Body of pancreas (tissue), 4 donors: Measurements from ENCODE around the gene NUTF2. TPM values are rescaled to one million over a fixed set of nuclear protein-coding genes. Genes with fewer than 3 reads are reported as not detected.

Source experiments
- ATAC-seq: fragments of 150-250 bp; one replicate; pipeline ENCODE4 v1.9.1; 2016
- DNase-seq, 4 donors: peaks; one replicate each; pipeline ENCODE4 v3.0.0-alpha.2; 2019
- H3K27ac ChIP-seq, 4 donors: fragments of 200-600 bp; sonication (generic); 1 replicate in 3 of 4; 2 replicates in 1 of 4; pipeline versions ENCODE4 v1.5.1 to v1.6.1; 2016 to 2019; ENCODE audit warnings: mild to moderate bottlenecking in 1 of 4, mixed read lengths in 1 of 4, moderate library complexity in 1 of 4
- H3K27me3 ChIP-seq, 2 donors: fragments of 200-600 bp; sonication (generic); one replicate each; pipeline ENCODE4 v1.6.0; 2016; ENCODE audit warnings: mild to moderate bottlenecking in 1 of 2
- H3K36me3 ChIP-seq, 2 donors: fragments of 200-600 bp; sonication (generic); replicated peaks in 1 of 2; 2 replicates each; pipeline ENCODE4 v1.5.1; 2016; ENCODE audit warnings: low read depth in 2 of 2; ENCODE audit not compliant: insufficient read depth in 1 of 2
- H3K4me1 ChIP-seq: fragments of 200-600 bp; sonication (generic); one replicate; pipeline ENCODE4 v1.6.0; 2016
- H3K4me3 ChIP-seq, 2 donors: fragments of 200-600 bp; sonication (generic); 1 replicate in 1 of 2; 2 replicates in 1 of 2; pipeline ENCODE4 v1.5.1; 2016 to 2019
- H3K9me3 ChIP-seq, 3 donors: fragments of 200-600 bp; sonication (generic); 1 replicate in 2 of 3; 2 replicates in 1 of 3; pipeline ENCODE4 v1.5.1; 2016
- CTCF ChIP-seq, 7 experiments: fragments of 450-650 bp in 4 of 7; fragments of 200-600 bp in 3 of 7; sonication (generic) in 3 of 7; IDR thresholded peaks; one replicate each; pipeline ENCODE4 v1.5.1; 2016 to 2019; ENCODE audit warnings: antibody characterized with exemption in 7 of 7
- POLR2A ChIP-seq, 3 donors: fragments of 450-650 bp; IDR thresholded peaks; one replicate each; pipeline ENCODE4 v1.6.1; 2016; ENCODE audit warnings: antibody characterized with exemption in 3 of 3, mild to moderate bottlenecking in 2 of 3
- WGBS, 2 donors: methylation state at CpG; one replicate each; pipeline ENCODE4 v1.1.5; 2017; 5-methylcytosine and 5-hydroxymethylcytosine counted together
- intact Hi-C: fragments of 100-400 bp; cut with DNase I; formaldehyde crosslinking; loops from one replicate; pipeline ENCODE4 v1.15.1; 2023
- total RNA-seq, 2 donors: library from RNA; depleted of rRNA; stranded (reverse); fragments of >200 nt; gene quantifications; one replicate each; pipeline ENCODE4 v1.1.0, GENCODE V29; 2016

Gene NUTF2
- total RNA-seq, 2 donors from 2014 or later, result 39.2 to 42.8 TPM

GRCh38 chr16:67888331-67888730 lies 41.6 kb downstream of the NUTF2 start:
- no peaks in the 10 kb centered on the region for H3K4me1 ChIP-seq
- DNase-seq (no peak), ATAC-seq (no peak)
- H3K9me3 ChIP-seq, result no peaks in the 10 kb centered on the region
- H3K4me3 ChIP-seq, result no peak overlapping the region
- no peak overlapping the region for H3K27ac ChIP-seq
- intact Hi-C loops, result no loop called here
- no peaks in the 10 kb centered on the region for H3K36me3 ChIP-seq
- TF ChIP-seq POLR2A (IDR thresholded peaks at IDR 0.05) (no peak), CTCF (IDR thresholded peaks at IDR 0.05) (no peak)
- H3K27me3 ChIP-seq, result no peaks in the 10 kb centered on the region
- 80 to 81% methylated on average over 2 to 3 of the region's 3 CpGs for WGBS, 2 donors

GRCh38 chr16:67892375-67892774 lies 45.6 kb downstream of the NUTF2 start:
- H3K27me3 ChIP-seq, result no peaks in the 10 kb centered on the region
- WGBS, 2 donors, result 53 to 58% methylated on average over 5 of the region's 5 CpGs
- no peaks in the 10 kb centered on the region for H3K9me3 ChIP-seq
- H3K4me1 ChIP-seq, result peaks cover 26% of the 10 kb centered on the region
- DNase-seq, result no peak
- ATAC-seq, result no peak
- intact Hi-C loops, result no loop called here
- peak overlapping the region in 3 of 4 donors; percentile 90 to 99 (median 97) for H3K27ac ChIP-seq
- TF ChIP-seq CTCF (IDR thresholded peaks at IDR 0.05) (no peak), POLR2A (IDR thresholded peaks at IDR 0.05) (no peak)
- H3K4me3 ChIP-seq, result no peak overlapping the region
- no peaks in the 10 kb centered on the region for H3K36me3 ChIP-seq

GRCh38 chr16:67892899-67893742 lies 46.4 kb downstream of the NUTF2 start, which contains the start of gene PSKH1:
PSKH1 (plus strand) TSS chr16:67893254; CDS start chr16:67908750, 15,496 bp downstream.
- intact Hi-C loops, result no loop called here
- 0% methylated on average over 12 to 66 of the region's 90 CpGs for WGBS, 2 donors
- peak within 1 kb of the TSS; percentile 90 to 99 (median 96) for H3K27ac ChIP-seq
- TF ChIP-seq POLR2A (IDR thresholded peaks at IDR 0.05) (peak; percentile 66 to 75 (median 73)), CTCF (IDR thresholded peaks at IDR 0.05) (no peak)
- no peaks in the 10 kb centered on the region for H3K36me3 ChIP-seq
- ATAC-seq, result peak; percentile 98
- no peaks in the 10 kb centered on the region for H3K27me3 ChIP-seq
- no peaks in the 10 kb centered on the region for H3K9me3 ChIP-seq
- peaks cover 26% of the 10 kb centered on the region for H3K4me1 ChIP-seq
- DNase-seq, result peak; percentile 96 to 98 (median 97)
- H3K4me3 ChIP-seq, result peak within 1 kb of the TSS; percentile 65 to 67

GRCh38 chr16:67893743-67894399 lies 47.1 kb downstream of the NUTF2 start:
- H3K4me3 ChIP-seq, result peak overlapping the region; percentile 65 to 67
- no peaks in the 10 kb centered on the region for H3K36me3 ChIP-seq
- ATAC-seq (peak; percentile 64), DNase-seq (peak; percentile 74 to 85 (median 80))
- TF ChIP-seq CTCF (IDR thresholded peaks at IDR 0.05), result no peak
- peak in 2 of 3 donors; percentile 6 to 12 for TF ChIP-seq POLR2A (IDR thresholded peaks at IDR 0.05)
- H3K9me3 ChIP-seq, result no peaks in the 10 kb centered on the region
- peak overlapping the region; percentile 90 to 99 (median 96) for H3K27ac ChIP-seq
- intact Hi-C loops, result no loop called here
- 10 to 12% methylated on average over 9 to 14 of the region's 14 CpGs for WGBS, 2 donors
- no peaks in the 10 kb centered on the region for H3K27me3 ChIP-seq
- H3K4me1 ChIP-seq, result peaks cover 26% of the 10 kb centered on the region
